ENCODE data around the gene ABHD16A. TPM values are rescaled to one million over a fixed set of nuclear protein-coding genes. Genes with fewer than 3 reads are reported as not detected.
A peak's percentile ranks its signal among the peaks of the same experiment; 100 is the strongest.

ABHD16A gene
- total and polyA plus RNA-seq, 2 of the 13 experiments (the other 11 are each of a cell fraction or from before 2014, with no cell fraction given), result 43.5 to 45.4 TPM

DNA sequence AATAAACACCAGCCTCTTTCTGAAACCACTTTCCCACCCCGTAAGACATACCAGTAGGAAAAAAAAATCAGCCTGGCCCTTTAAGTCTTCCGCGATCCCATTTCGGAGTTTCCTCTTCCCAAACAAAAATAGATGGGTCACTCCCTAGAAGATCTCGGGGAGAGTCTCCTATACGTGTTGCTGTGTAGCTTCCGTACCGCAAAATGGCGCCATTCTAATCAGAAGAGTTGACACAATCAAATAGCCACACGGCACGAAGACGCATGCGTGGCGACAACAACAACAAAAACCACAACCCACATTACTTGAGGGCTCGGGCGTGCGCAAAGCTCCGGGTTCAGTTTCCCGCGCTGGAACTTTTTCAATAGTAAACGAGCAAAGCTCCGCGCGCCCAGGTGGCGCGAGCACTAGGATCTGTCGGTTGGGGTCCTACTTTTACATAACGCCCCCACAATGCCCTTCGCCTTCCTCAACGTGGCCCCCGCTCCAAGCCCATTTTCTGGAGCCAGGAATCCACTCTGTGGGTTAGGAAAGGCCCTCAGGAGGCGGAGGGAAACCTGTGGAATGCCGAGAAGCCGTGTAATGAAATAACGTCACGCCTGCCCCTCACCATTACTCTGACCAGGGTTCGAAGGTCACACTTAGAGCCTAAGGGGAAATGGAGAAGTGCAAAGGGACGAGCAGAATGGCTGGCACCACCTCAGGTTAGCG lies 38.2 kb downstream of the ABHD16A start, which contains the start of gene GPANK1 (continued):
- TF ChIP-seq, protein P1, sequence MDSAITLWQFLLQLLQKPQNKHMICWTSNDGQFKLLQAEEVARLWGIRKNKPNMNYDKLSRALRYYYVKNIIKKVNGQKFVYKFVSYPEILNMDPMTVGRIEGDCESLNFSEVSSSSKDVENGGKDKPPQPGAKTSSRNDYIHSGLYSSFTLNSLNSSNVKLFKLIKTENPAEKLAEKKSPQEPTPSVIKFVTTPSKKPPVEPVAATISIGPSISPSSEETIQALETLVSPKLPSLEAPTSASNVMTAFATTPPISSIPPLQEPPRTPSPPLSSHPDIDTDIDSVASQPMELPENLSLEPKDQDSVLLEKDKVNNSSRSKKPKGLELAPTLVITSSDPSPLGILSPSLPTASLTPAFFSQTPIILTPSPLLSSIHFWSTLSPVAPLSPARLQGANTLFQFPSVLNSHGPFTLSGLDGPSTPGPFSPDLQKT (CRISPR knock-in tag; IDR thresholded peaks at IDR 0.05; ENCODE audit: borderline replicate concordance), result no peak
- TF ChIP-seq KDM1A (CRISPR knock-in tag; IDR thresholded peaks at IDR 0.05), result no peak
- no peak for TF ChIP-seq KLF16 (CRISPR knock-in tag; IDR thresholded peaks at IDR 0.05)
- TF ChIP-seq HMGA1 (CRISPR knock-in tag; conservative IDR thresholded peaks at IDR 0.05), result no peak
- no peak for TF ChIP-seq ZNF619 (CRISPR knock-in tag; IDR thresholded peaks at IDR 0.05)
- no peak for TF ChIP-seq ZNF260 (CRISPR knock-in tag; IDR thresholded peaks at IDR 0.05; ENCODE audit: borderline replicate concordance, low read depth)
- TF ChIP-seq SP4 (CRISPR knock-in tag; IDR thresholded peaks at IDR 0.05), result peak; percentile 74
- TF ChIP-seq, protein P2, sequence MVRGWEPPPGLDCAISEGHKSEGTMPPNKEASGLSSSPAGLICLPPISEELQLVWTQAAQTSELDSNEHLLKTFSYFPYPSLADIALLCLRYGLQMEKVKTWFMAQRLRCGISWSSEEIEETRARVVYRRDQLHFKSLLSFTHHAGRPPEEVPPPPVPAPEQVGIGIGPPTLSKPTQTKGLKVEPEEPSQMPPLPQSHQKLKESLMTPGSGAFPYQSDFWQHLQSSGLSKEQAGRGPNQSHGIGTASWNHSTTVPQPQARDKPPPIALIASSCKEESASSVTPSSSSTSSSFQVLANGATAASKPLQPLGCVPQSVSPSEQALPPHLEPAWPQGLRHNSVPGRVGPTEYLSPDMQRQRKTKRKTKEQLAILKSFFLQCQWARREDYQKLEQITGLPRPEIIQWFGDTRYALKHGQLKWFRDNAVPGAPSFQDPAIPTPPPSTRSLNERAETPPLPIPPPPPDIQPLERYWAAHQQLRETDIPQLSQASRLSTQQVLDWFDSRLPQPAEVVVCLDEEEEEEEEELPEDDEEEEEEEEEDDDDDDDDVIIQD (CRISPR knock-in tag; IDR thresholded peaks at IDR 0.05; ENCODE audit: low read depth), result 0 out of 2 replicates have a peak, but pooled peaks have one; percentile 25
- TF ChIP-seq SKI (IDR thresholded peaks at IDR 0.05; ENCODE audit: partially characterized antibody), result no peak
- peak; percentile 35; the same call in 1 of the 2 replicates for TF ChIP-seq ZNF7 (CRISPR knock-in tag; IDR thresholded peaks at IDR 0.05)
- TF ChIP-seq SIN3A (IDR thresholded peaks at IDR 0.05; ENCODE audit: borderline replicate concordance, low read depth, low read length), result peak; percentile 81
- TF ChIP-seq, protein P3, sequence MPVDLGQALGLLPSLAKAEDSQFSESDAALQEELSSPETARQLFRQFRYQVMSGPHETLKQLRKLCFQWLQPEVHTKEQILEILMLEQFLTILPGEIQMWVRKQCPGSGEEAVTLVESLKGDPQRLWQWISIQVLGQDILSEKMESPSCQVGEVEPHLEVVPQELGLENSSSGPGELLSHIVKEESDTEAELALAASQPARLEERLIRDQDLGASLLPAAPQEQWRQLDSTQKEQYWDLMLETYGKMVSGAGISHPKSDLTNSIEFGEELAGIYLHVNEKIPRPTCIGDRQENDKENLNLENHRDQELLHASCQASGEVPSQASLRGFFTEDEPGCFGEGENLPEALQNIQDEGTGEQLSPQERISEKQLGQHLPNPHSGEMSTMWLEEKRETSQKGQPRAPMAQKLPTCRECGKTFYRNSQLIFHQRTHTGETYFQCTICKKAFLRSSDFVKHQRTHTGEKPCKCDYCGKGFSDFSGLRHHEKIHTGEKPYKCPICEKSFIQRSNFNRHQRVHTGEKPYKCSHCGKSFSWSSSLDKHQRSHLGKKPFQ (CRISPR knock-in tag; IDR thresholded peaks at IDR 0.05; ENCODE audit: insufficient replicate concordance), result no peak
- TF ChIP-seq, protein P4, sequence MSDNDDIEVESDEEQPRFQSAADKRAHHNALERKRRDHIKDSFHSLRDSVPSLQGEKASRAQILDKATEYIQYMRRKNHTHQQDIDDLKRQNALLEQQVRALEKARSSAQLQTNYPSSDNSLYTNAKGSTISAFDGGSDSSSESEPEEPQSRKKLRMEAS (IDR thresholded peaks at IDR 0.05), result peak; percentile 86
- TF ChIP-seq ZNF292 (CRISPR knock-in tag; IDR thresholded peaks at IDR 0.05; ENCODE audit: borderline replicate concordance, low read depth), result no peak
- TF ChIP-seq, protein P5, sequence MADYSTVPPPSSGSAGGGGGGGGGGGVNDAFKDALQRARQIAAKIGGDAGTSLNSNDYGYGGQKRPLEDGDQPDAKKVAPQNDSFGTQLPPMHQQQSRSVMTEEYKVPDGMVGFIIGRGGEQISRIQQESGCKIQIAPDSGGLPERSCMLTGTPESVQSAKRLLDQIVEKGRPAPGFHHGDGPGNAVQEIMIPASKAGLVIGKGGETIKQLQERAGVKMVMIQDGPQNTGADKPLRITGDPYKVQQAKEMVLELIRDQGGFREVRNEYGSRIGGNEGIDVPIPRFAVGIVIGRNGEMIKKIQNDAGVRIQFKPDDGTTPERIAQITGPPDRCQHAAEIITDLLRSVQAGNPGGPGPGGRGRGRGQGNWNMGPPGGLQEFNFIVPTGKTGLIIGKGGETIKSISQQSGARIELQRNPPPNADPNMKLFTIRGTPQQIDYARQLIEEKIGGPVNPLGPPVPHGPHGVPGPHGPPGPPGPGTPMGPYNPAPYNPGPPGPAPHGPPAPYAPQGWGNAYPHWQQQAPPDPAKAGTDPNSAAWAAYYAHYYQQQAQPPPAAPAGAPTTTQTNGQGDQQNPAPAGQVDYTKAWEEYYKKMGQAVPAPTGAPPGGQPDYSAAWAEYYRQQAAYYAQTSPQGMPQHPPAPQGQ (CRISPR knock-in tag; IDR thresholded peaks at IDR 0.05; ENCODE audit: borderline replicate concordance), result 0 out of 2 replicates have a peak, but pooled peaks have one; percentile 42
- TF ChIP-seq HMG20A (CRISPR knock-in tag; IDR thresholded peaks at IDR 0.05; ENCODE audit: borderline replicate concordance), result no peak
- TF ChIP-seq NFIB (CRISPR knock-in tag; IDR thresholded peaks at IDR 0.05; ENCODE audit: borderline replicate concordance), result no peak; the same call in 1 of the 2 replicates
- no peak; the same call in 1 of the 2 replicates for TF ChIP-seq ZNF296 (CRISPR knock-in tag; conservative IDR thresholded peaks at IDR 0.05)
- TF ChIP-seq MTA1 (CRISPR knock-in tag; IDR thresholded peaks at IDR 0.05; ENCODE audit: borderline replicate concordance), result no peak; the same call in 1 of the 2 replicates
- TF ChIP-seq, protein P6, sequence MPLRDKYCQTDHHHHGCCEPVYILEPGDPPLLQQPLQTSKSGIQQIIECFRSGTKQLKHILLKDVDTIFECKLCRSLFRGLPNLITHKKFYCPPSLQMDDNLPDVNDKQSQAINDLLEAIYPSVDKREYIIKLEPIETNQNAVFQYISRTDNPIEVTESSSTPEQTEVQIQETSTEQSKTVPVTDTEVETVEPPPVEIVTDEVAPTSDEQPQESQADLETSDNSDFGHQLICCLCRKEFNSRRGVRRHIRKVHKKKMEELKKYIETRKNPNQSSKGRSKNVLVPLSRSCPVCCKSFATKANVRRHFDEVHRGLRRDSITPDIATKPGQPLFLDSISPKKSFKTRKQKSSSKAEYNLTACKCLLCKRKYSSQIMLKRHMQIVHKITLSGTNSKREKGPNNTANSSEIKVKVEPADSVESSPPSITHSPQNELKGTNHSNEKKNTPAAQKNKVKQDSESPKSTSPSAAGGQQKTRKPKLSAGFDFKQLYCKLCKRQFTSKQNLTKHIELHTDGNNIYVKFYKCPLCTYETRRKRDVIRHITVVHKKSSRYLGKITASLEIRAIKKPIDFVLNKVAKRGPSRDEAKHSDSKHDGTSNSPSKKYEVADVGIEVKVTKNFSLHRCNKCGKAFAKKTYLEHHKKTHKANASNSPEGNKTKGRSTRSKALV (CRISPR knock-in tag; IDR thresholded peaks at IDR 0.05), result no peak
- TF ChIP-seq ZMYM3 (CRISPR knock-in tag; IDR thresholded peaks at IDR 0.05), result no peak
